Activated gamma-delta T cell (primary cell): ENCODE data around the gene UGT1A9.
"Not testable (repeated sequence)": the region's sequence is repeated elsewhere in the genome, so short reads cannot be mapped to it uniquely, and the experiment has no call there.

ENCODE experiments used
- DNase-seq: peaks from one replicate; lab custom pipeline; 2025; lab: John Stamatoyannopoulos, UW

The UGT1A9 gene

DNA sequence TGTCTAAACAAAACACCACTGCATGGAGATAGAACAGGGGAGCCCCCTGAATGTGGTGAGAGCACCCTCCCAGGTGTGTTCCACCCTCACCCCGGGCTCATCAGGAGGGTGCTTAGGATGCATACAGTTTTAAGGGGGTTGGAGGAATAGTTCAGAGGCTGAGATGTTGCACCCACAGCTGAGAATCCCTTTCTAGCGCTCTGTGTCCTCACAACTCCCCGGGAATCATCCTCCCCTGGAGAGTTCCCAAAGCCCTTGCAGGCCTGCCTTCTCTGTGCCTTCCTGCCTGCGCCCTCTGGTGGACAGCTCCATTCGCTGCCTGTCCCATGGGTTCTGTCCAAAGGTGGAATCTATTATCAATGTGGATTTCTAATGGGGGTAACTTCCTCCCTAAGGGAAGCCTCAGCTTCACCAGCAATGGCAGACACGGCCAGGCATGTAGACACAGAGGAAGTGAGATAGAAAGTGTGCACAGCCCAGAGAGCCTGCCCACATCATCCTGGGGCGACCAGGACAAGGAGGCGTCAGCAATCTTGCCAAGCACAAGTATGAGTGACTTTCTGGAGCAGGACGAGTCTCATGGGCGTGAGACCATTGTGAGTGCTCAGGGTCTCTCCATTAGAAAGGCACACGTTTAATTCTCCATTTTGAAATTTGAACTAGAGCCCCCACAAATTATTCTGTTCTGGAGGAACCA lies 39.8 kb downstream of the UGT1A9 start:
- no peak for DNase-seq

DNA sequence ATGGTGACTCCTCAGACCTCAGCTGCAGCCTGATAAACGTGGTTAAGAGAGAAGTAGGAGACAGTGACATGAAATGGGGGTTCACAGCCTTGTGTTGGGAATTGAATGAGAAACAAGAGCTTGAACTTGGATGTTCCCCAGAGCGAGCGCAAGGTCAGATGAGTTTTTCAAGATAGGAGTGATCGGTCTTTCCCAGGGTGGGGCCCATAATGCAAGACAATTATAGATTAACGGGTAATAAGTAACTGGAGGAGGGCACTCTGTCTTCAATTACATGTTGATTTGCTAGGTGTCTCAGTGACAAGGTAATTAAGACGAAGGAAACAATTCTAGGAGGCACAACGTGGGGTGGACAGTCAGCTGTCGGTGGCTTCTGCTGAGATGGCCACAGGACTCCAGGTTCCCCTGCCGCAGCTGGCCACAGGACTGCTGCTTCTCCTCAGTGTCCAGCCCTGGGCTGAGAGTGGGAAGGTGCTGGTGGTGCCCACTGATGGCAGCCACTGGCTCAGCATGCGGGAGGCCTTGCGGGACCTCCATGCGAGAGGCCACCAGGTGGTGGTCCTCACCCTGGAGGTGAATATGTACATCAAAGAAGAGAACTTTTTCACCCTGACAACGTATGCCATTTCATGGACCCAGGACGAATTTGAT lies 41.0 kb downstream of the UGT1A9 start, which contains the start of gene UGT1A5:
UGT1A5 (plus strand) TSS at position 297 of the 651 bp plus-strand sequence; CDS start at position 382, 85 bp downstream.
- DNase-seq = no peak

GRCh38 chr2:233713262-233713615 lies 41.5 kb downstream of the UGT1A9 start:
- DNase-seq = no peak

- no peak for DNase-seq
Observed at GRCh38 chr2:233714121-233714520, 42.4 kb downstream of the UGT1A9 start.

GRCh38 chr2:233718552-233718951 lies 46.9 kb downstream of the UGT1A9 start, which contains the start of gene UGT1A4:
Gene UGT1A4 (plus strand): TSS chr2:233718736. CDS start chr2:233718821, 85 bp downstream.
- no peak for DNase-seq

DNA sequence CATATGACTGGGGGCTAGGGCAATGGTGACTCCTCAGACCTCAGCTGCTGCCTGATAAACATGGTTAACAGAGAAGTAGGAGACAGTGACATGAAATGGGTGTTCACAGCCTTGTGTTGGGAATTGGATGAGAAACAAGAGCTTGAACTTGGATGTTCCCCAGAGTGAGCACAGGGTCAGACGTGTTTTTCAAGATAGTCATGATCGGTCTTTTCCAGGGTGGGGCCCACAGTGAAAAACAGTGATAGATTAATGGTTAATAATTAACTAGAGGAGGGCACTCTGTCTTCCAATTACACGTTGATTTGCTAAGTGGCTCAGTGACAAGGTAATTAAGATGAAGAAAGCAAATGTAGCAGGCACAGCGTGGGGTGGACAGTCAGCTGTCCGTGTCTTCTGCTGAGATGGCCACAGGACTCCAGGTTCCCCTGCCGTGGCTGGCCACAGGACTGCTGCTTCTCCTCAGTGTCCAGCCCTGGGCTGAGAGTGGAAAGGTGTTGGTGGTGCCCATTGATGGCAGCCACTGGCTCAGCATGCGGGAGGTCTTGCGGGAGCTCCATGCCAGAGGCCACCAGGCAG lies 57.1 kb downstream of the UGT1A9 start, which contains the start of gene UGT1A3:
UGT1A3 (plus strand) TSS at position 320 of the 579 bp plus-strand sequence; CDS start at position 405, 85 bp downstream.
- no peak for DNase-seq

DNA sequence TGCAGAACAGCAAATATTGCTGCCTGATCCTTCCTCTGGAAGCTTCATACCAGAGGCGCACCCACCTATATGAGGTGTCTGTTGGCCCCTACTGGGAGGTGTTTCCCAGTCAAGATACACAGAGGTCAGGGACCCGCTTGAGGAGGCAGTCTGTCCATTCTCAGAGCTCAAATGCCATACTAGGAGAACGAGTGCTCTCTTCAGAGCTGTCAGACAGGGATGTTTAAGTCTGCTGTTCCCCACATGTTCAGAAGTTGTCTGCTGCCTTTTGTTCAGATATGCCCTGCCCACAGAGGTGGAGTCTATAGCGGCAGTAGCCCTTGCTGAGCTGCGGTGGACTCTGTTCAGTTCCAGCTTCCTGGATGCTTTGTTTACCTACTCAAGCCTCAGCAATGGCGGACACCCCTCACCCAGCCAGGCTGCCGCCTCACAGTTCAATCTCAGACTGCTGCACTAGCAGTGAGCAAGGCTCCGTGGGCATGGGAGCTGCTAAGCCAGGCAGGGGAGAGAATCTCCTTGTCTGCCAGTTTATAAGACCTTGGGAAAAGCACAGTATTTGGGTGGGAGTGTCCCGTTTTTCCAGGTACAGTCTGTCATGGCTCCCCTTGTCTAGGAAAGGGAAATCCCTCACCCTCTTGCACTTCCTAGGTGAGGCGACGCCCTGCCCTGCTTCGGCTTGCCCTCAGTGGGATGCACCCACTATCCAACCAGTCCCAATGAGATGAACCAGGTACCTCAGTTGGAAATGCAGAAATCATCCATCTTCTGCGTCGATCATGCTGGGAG lies 65.4 kb downstream of the UGT1A9 start:
- DNase-seq = not testable (repeated sequence)

DNA sequence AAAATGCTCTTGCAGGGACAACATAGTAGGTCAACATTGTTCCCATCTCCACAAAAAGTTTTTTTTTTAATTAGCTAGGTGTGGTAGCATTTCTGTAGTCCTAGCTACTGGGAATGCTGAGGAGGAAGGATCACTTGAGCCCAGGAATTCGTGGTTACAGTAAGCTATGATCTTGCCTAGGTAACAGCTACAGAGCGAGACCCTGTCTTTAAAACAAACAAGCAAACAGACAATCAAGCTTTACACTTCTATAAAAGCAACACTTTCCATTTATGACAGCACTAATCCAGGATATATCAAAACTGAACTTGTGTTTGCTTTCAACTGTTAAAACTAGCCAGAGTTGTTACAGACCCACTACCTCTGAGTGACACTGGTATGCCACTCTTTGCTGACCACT lies 69.2 kb downstream of the UGT1A9 start:
- DNase-seq = no peak

GRCh38 chr2:233743464-233744259 lies 72.0 kb downstream of the UGT1A9 start:
- no peak for DNase-seq

DNA sequence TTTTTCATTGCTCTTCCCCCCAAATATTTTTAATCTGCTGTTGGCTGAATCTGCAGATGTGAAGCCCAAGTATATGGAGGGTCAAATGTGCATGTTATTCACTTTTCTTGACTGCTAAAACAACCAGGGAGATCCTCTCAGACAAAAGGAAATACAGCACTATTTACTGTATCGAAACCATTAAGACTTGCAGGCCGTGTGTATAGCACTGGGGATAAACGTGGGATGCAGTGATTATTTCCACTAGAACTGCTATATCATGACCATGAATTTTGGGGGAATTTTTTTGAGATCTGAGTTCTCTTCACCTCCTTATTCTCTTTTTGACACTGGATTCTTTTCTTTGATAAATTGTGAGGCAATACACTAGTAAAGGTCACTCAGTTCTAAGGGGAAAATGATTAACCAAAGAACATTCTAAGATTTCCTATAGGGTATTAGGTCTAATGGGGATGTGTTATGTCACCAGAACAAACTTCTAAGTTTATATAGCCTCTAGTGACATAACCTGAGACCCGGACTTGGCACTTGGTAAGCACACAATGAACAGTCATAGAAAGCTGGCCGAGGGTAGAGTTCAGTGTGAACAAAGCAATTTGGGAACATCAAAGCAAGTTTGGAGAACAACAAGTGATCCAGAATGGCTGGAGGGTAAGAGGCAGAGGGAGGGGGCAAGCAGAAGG lies 73.5 kb downstream of the UGT1A9 start:
- no peak for DNase-seq

GRCh38 chr2:233745838-233746237 lies 74.1 kb downstream of the UGT1A9 start:
- DNase-seq = not testable (repeated sequence)

DNA sequence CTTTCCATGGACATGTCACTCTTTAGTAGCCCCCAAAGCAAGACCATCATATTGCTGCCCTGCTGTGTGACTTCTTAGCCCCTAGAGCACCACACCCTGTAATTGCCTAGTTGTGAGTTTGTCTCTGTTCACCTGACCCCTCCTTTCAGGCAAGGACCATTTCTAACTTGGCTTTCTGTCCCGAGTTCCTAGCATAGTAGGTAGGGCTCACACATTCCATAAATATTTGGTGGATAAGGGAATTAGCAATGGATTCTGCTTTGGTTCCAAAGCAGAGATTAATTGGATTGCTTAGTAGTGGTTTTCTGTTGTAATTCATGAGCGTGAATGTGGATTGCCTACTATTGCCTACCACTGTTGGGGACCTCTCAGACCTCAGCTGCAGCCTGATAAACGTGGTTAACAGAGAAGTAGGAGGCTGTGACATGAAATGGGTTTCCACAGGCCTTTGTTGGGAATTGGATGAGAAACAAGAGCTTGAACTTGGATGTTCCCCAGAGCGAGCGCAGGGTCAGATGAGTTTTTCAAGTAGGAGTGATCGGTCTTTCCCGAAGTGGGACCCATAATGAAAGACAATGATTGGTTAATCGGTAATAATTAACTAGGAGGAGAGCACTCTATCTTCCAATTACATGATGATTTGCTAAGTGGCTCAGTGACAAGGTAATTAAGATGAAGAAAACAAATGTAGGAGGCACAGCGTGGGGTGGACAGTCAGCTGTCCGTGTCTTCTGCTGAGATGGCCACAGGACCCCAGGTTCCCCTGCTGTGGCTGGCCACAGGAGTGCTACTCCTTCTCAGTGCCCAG lies 75.0 kb downstream of the UGT1A9 start:
- no peak for DNase-seq

- DNase-seq = no peak
Observed at GRCh38 chr2:233747283-233747544, 75.5 kb downstream of the UGT1A9 start.

DNA sequence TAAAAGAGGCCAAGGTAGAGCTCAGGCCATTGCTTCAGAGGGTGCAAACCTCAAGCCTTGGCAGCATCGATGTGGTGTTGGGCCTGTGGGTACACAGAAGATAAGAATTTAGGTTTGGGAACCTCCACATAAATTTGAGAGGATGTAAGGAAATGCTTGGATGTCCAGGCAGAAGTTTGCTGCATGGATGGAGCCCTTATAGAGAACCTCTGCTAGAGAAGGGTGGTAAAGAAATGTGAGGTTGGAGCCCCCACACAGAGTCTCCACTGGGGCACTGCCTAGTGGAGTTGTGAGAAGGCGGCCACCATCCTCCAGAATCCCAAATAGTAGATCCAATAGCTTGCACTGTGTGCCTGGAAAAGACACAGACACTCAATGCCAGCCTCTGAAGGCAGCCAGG lies 79.0 kb downstream of the UGT1A9 start:
- not testable (repeated sequence) for DNase-seq

GRCh38 chr2:233751212-233752009 lies 79.7 kb downstream of the UGT1A9 start:
- not testable (repeated sequence) for DNase-seq

DNA sequence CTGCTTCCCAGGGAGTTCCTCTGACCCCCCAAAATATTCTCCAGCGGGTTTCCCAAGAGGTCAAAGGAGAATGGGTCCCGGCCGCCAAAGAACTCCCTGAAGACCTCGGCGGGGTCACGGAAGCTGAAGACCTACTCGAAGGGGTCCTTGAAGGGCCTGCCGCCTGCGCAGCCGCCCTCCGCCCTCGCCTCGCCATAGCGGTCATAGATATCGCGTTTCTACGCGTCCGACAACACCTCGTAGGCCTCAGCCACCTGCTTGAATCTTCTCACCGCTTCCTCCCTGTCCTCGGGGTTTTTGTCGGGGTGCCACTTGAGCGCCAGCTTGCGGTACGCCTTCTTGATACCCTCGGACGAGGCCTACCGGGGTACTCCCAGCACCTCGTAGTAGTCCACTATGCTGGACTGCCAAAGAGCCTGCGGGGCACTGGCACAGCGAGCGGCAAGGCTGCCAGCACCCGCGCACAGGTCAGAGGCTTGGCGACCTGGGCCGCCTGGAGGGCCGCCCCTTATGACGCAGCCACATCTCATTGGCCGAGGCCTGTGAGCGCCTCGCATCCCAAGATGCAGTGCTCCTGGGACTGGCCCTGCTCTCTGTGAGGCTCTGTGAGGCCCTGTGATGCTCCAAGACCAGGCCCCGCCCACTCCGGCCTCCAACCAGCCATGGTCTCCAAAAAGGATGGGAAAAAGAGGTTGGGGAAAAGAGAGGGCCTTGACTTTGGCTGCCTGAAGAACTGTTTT lies 83.3 kb downstream of the UGT1A9 start:
- DNase-seq = no peak

DNA sequence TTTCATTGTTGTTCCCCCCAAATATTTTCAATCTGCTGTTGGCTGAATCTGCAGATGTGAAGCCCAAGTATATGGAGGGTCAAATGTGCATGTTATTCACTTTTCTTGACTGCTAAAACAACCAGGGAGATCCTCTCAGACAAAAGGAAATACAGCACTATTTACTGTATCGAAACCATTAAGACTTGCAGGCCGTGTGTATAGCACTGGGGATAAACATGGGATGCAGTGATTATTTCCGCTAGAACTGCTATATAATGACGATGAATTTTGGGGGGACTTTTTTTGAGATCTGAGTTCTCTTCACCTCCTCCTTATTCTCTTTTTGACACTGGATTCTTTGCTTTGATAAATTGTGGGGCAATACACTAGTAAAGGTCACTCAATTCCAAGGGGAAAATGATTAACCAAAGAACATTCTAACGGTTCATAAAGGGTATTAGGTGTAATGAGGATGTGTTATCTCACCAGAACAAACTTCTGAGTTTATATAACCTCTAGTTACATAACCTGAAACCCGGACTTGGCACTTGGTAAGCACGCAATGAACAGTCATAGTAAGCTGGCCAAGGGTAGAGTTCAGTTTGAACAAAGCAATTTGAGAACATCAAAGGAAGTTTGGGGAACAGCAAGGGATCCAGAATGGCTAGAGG lies 84.9 kb downstream of the UGT1A9 start:
- DNase-seq = no peak

DNA sequence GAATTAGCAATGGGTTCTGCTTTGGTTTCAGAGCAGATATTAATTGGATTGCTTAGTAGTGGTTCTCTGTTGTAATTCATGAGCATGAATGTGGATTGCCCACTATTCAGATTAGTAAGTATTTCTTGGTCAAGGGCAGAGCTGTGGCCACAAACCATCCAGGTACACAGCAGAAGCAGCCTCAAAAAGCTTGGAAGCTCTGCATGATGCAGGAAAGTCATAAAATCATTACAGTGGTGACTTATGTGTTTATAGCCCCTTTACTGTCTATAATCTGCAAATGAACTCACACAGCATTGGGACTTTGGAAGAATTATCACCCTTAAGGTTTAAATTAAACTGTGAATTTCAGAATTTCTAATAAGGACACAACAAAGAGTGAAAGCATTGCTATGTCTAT lies 86.4 kb downstream of the UGT1A9 start:
- DNase-seq = no peak
